ENCODE measurements around the gene LARP4.
"Not testable (repeated sequence)": the region's sequence is repeated elsewhere in the genome, so short reads cannot be mapped to it uniquely, and the experiment has no call there.

The LARP4 gene

GRCh38 chr12:50514526-50515276 is 114.0 kb downstream of the LARP4 start:
- Histone ChIP-seq H3K4me1 (ENCODE audit: control insufficient read depth, insufficient read depth, low read length) (peaks cover 11% of the 10 kb centered on the region), H3K36me3 (ENCODE audit: control insufficient read depth in 2 of 2, insufficient read depth in 2 of 2, low read length in 2 of 2) (no peaks in the 10 kb centered on the region), H3K27me3 (ENCODE audit: control insufficient read depth in 1 of 2, insufficient read depth in 2 of 2, low read length in 2 of 2) (no peaks in the 10 kb centered on the region), H3K4me3 (ENCODE audit: low read length in 2 of 2) (no peak overlapping the region), H3K9me3 (ENCODE audit: control insufficient read depth in 2 of 2, low read length in 2 of 2) (no peaks in the 10 kb centered on the region), H3K27ac (ENCODE audit: low read length) (no peak overlapping the region), H3K9ac (ENCODE audit: low read length in 2 of 2) (no peak overlapping the region)

- Histone ChIP-seq H3K9me3 (ENCODE audit: control insufficient read depth in 2 of 2, low read length in 2 of 2) (no peaks in the 10 kb centered on the region), H3K36me3 (ENCODE audit: control insufficient read depth in 2 of 2, insufficient read depth in 2 of 2, low read length in 2 of 2) (no peaks in the 10 kb centered on the region), H3K9ac (ENCODE audit: low read length in 2 of 2) (no peak overlapping the region), H3K4me3 (ENCODE audit: low read length in 2 of 2) (no peak overlapping the region), H3K27ac (ENCODE audit: low read length) (no peak overlapping the region), H3K27me3 (ENCODE audit: control insufficient read depth in 1 of 2, insufficient read depth in 2 of 2, low read length in 2 of 2) (no peaks in the 10 kb centered on the region), H3K4me1 (ENCODE audit: control insufficient read depth, insufficient read depth, low read length) (peaks cover 12% of the 10 kb centered on the region)
These were observed 114.9 kb downstream of the LARP4 start for GRCh38 chr12:50515587-50515986.

GRCh38 chr12:50517421-50518048 is 116.8 kb downstream of the LARP4 start:
- no peak overlapping the region for H3K9ac ChIP-seq (ENCODE audit: low read length in 2 of 2)
- no peak overlapping the region for H3K4me3 ChIP-seq (ENCODE audit: low read length in 2 of 2)
- peaks cover 14% of the 10 kb centered on the region for H3K4me1 ChIP-seq (ENCODE audit: control insufficient read depth, insufficient read depth, low read length)
- no peaks in the 10 kb centered on the region for H3K9me3 ChIP-seq (ENCODE audit: control insufficient read depth in 2 of 2, low read length in 2 of 2)
- no peaks in the 10 kb centered on the region for H3K36me3 ChIP-seq (ENCODE audit: control insufficient read depth in 2 of 2, insufficient read depth in 2 of 2, low read length in 2 of 2)
- H3K27me3 ChIP-seq (ENCODE audit: control insufficient read depth in 1 of 2, insufficient read depth in 2 of 2, low read length in 2 of 2), result no peaks in the 10 kb centered on the region
- H3K27ac ChIP-seq (ENCODE audit: low read length), result no peak overlapping the region

- H3K27ac ChIP-seq (ENCODE audit: low read length), result no peak overlapping the region
- H3K4me1 ChIP-seq (ENCODE audit: control insufficient read depth, insufficient read depth, low read length), result peaks cover 14% of the 10 kb centered on the region
- H3K9ac ChIP-seq (ENCODE audit: low read length in 2 of 2), result no peak overlapping the region
These were observed 117.4 kb downstream of the LARP4 start for GRCh38 chr12:50518090-50518489.

GRCh38 chr12:50519353-50519752 is 118.7 kb downstream of the LARP4 start:
- peaks cover 14% of the 10 kb centered on the region for H3K4me1 ChIP-seq (ENCODE audit: control insufficient read depth, insufficient read depth, low read length)
- no peak overlapping the region for H3K4me3 ChIP-seq (ENCODE audit: low read length in 2 of 2)
- no peak overlapping the region for H3K27ac ChIP-seq (ENCODE audit: low read length)
- H3K9ac ChIP-seq (ENCODE audit: low read length in 2 of 2), result no peak overlapping the region
- peaks cover 2 to 3% of the 10 kb centered on the region in 2 donors for H3K36me3 ChIP-seq (ENCODE audit: control insufficient read depth in 2 of 2, insufficient read depth in 2 of 2, low read length in 2 of 2)
- no peaks in the 10 kb centered on the region for H3K9me3 ChIP-seq (ENCODE audit: control insufficient read depth in 2 of 2, low read length in 2 of 2)
- no peaks in the 10 kb centered on the region for H3K27me3 ChIP-seq (ENCODE audit: control insufficient read depth in 1 of 2, insufficient read depth in 2 of 2, low read length in 2 of 2)

More at GRCh38 chr12:50518090-50518489, 117.4 kb downstream of the LARP4 start:
- H3K9me3 ChIP-seq (ENCODE audit: control insufficient read depth in 2 of 2, low read length in 2 of 2), result no peaks in the 10 kb centered on the region
- no peaks in the 10 kb centered on the region for H3K36me3 ChIP-seq (ENCODE audit: control insufficient read depth in 2 of 2, insufficient read depth in 2 of 2, low read length in 2 of 2)
- H3K4me3 ChIP-seq (ENCODE audit: low read length in 2 of 2), result no peak overlapping the region
- no peaks in the 10 kb centered on the region for H3K27me3 ChIP-seq (ENCODE audit: control insufficient read depth in 1 of 2, insufficient read depth in 2 of 2, low read length in 2 of 2)

GRCh38 chr12:50520416-50521207 is 119.9 kb downstream of the LARP4 start:
- H3K4me3 ChIP-seq (ENCODE audit: low read length in 2 of 2), result no peak overlapping the region
- no peaks in the 10 kb centered on the region for H3K27me3 ChIP-seq (ENCODE audit: control insufficient read depth in 1 of 2, insufficient read depth in 2 of 2, low read length in 2 of 2)
- peak overlapping the region; percentile 6 for H3K27ac ChIP-seq (ENCODE audit: low read length)
- peaks cover 2 to 3% of the 10 kb centered on the region in 2 donors for H3K36me3 ChIP-seq (ENCODE audit: control insufficient read depth in 2 of 2, insufficient read depth in 2 of 2, low read length in 2 of 2)
- peaks cover 14% of the 10 kb centered on the region for H3K4me1 ChIP-seq (ENCODE audit: control insufficient read depth, insufficient read depth, low read length)
- no peak overlapping the region for H3K9ac ChIP-seq (ENCODE audit: low read length in 2 of 2)
- no peaks in the 10 kb centered on the region for H3K9me3 ChIP-seq (ENCODE audit: control insufficient read depth in 2 of 2, low read length in 2 of 2)

- H3K4me3 ChIP-seq (ENCODE audit: low read length in 2 of 2); H3K9ac ChIP-seq (ENCODE audit: low read length in 2 of 2); H3K27ac ChIP-seq (ENCODE audit: low read length); H3K27me3 ChIP-seq (ENCODE audit: control insufficient read depth in 1 of 2, insufficient read depth in 2 of 2, low read length in 2 of 2); H3K9me3 ChIP-seq (ENCODE audit: control insufficient read depth in 2 of 2, low read length in 2 of 2); H3K36me3 ChIP-seq (ENCODE audit: control insufficient read depth in 2 of 2, insufficient read depth in 2 of 2, low read length in 2 of 2): not testable (repeated sequence)
- H3K4me1 ChIP-seq (ENCODE audit: control insufficient read depth, insufficient read depth, low read length), result peaks cover 16% of the 10 kb centered on the region
These were observed 121.1 kb downstream of the LARP4 start for GRCh38 chr12:50521781-50522180.

- Histone ChIP-seq H3K4me1 (ENCODE audit: control insufficient read depth, insufficient read depth, low read length) (peaks cover 6% of the 10 kb centered on the region), H3K36me3 (ENCODE audit: control insufficient read depth in 2 of 2, insufficient read depth in 2 of 2, low read length in 2 of 2) (peaks cover 2 to 3% of the 10 kb centered on the region in 2 donors), H3K27me3 (ENCODE audit: control insufficient read depth in 1 of 2, insufficient read depth in 2 of 2, low read length in 2 of 2) (no peaks in the 10 kb centered on the region), H3K4me3 (ENCODE audit: low read length in 2 of 2) (no peak overlapping the region), H3K27ac (ENCODE audit: low read length) (no peak overlapping the region), H3K9me3 (ENCODE audit: control insufficient read depth in 2 of 2, low read length in 2 of 2) (no peaks in the 10 kb centered on the region), H3K9ac (ENCODE audit: low read length in 2 of 2) (no peak overlapping the region)
These were observed 123.1 kb downstream of the LARP4 start for GRCh38 chr12:50523772-50524171.

- no peak overlapping the region for H3K27ac ChIP-seq (ENCODE audit: low read length)
- H3K9ac ChIP-seq (ENCODE audit: low read length in 2 of 2), result no peak overlapping the region
- H3K27me3 ChIP-seq (ENCODE audit: control insufficient read depth in 1 of 2, insufficient read depth in 2 of 2, low read length in 2 of 2), result no peaks in the 10 kb centered on the region
- H3K9me3 ChIP-seq (ENCODE audit: control insufficient read depth in 2 of 2, low read length in 2 of 2), result no peaks in the 10 kb centered on the region
- peaks cover 6% of the 10 kb centered on the region for H3K4me1 ChIP-seq (ENCODE audit: control insufficient read depth, insufficient read depth, low read length)
- no peak overlapping the region for H3K4me3 ChIP-seq (ENCODE audit: low read length in 2 of 2)
- H3K36me3 ChIP-seq (ENCODE audit: control insufficient read depth in 2 of 2, insufficient read depth in 2 of 2, low read length in 2 of 2), result peaks cover 2 to 3% of the 10 kb centered on the region in 2 donors
These were observed 123.9 kb downstream of the LARP4 start for GRCh38 chr12:50524621-50525020.

- Histone ChIP-seq H3K9ac (ENCODE audit: low read length in 2 of 2) (no peak overlapping the region), H3K4me3 (ENCODE audit: low read length in 2 of 2) (no peak overlapping the region), H3K9me3 (ENCODE audit: control insufficient read depth in 2 of 2, low read length in 2 of 2) (no peaks in the 10 kb centered on the region), H3K36me3 (ENCODE audit: control insufficient read depth in 2 of 2, insufficient read depth in 2 of 2, low read length in 2 of 2) (peaks cover 2 to 3% of the 10 kb centered on the region in 2 donors), H3K27me3 (ENCODE audit: control insufficient read depth in 1 of 2, insufficient read depth in 2 of 2, low read length in 2 of 2) (no peaks in the 10 kb centered on the region), H3K4me1 (ENCODE audit: control insufficient read depth, insufficient read depth, low read length) (peaks cover 6% of the 10 kb centered on the region), H3K27ac (ENCODE audit: low read length) (no peak overlapping the region)
These were observed 124.7 kb downstream of the LARP4 start for GRCh38 chr12:50525422-50525821.

All from stomach smooth muscle (tissue), 2 donors.